ENCODE measurements around the gene HBA2.
"Not testable (repeated sequence)": the region's sequence is repeated elsewhere in the genome, so short reads cannot be mapped to it uniquely, and the experiment has no call there.

Gene HBA2

DNA sequence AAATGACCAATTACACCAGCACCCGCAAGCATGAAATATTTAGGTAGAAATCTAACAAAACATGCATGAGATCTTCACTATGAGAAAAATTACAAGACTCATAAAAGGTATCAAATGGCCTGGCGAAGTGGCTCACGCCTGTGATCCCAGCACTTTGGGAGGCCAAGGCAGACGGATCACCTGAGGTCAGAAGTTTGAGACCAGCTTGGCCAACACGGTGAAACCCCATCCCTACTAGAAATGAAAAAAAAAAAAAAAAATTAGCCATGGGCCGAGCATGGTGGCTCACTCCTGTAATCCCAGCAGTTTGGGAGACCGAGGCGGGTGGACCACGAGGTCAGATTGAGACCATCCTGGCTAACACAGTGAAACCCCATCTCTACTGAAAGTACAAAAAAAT, 31.4 kb downstream of the HBA2 start:
- DNase-seq, result not testable (repeated sequence)

DNA sequence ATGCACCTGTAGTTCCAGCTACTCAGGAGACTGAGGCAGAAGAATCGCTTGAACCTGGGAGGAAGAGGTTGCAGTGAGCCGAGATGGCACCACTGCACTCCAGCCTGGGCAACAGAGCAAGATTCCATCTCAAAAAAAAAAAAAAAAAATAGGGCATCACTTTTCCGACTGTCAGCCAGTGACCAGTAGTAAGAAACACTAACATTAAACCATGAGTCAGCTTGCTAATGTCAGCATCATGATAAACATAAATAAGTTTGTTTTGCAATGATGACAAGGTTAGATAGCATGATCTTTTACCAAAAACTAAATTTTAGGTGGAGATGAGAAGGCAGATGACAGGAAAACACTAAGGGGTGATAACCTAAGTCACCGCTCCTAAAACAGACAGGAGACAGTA, 36.7 kb downstream of the HBA2 start:
- not testable (repeated sequence) for DNase-seq

DNA sequence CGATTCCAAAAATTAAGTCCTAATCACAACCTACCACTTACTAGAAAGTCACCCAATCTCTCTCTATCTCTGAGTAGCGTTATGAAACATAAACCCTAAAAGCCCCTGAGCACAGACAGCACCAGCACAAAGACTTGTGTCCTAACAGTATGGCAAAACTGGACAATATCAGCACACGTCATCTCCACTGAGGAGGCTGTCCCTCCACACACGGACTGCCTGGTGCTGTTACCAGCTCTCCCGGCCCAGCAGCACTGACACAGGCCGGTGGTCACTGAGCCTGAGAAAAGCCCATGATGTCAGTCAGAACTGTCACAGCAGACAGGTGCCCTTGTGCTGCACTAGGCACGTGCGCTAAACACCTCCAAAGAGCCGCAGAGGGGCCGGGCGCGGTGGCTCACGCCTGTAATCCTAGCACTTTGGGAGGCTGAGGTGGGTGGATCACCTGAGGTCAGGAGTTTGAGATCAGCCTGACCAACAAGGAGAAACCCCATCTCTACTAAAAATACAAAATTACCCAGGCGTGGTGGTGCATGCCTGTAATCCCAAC, 39.0 kb downstream of the HBA2 start:
- not testable (repeated sequence) for DNase-seq

DNA sequence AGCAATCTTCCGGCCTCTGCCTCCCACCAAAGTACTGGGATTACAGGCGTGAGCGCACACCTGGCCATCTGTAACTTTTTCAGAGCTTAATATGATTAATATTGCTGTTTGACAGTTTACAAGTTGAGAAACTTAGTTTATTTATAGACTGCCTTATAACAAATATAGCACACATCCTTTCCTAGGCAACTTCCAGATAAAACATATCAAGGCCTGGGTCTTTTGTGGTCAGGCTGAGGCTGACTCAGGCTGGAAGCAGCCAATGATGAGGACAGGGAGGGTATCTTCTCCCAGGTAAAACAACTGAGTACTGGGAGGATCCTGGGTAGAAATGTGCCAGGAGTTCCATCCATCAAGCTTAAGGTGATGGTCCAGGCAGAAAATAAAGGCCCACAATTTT, 40.3 kb downstream of the HBA2 start:
- DNase-seq, result no peak

DNA sequence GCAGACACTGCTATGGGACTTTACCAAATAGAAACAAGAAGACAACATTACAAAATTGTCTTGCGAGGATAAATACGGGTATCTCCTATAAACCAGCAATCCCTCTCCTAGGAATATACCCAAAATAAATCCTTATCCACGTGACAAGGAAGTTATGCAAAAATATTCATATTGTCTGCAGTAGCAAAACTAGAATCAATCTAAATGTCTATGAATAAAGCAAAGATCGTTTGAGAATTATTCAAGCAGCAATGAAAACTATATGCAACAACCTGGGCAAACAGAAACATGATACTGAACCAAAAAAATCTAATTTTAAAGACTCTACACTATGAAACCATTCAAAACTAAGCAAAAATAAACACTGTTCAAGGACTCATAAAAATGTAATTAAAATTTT, 47.3 kb downstream of the HBA2 start:
- no peak for DNase-seq
